ENCODE results near the gene CACNA1F.

DNA sequence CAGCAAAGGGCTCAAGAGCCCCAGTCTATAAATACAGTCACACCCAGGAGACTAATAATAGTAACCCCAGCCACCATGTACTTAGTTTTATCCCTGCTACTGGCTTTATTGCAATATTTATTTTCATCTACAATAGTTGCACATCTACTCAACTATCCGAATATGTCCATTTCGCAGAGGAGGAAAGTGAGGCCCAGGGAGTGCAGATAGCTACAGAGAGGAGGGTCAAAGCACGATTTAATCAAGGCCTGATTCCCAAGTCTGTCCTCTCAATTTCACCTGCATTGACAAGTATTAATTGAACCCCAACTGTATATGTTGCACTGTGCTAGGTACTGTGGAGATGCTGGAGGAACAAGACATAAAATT lies 65.4 kb downstream of the CACNA1F start:
- TF ChIP-seq EZH2 (optimal IDR thresholded peaks at IDR 0.05; ENCODE audit: low read depth, low read length) (no peak), EZH2phosphoT487 (IDR thresholded peaks at IDR 0.05; ENCODE audit: low read length) (no peak)
- TF ChIP-seq, protein P1, sequence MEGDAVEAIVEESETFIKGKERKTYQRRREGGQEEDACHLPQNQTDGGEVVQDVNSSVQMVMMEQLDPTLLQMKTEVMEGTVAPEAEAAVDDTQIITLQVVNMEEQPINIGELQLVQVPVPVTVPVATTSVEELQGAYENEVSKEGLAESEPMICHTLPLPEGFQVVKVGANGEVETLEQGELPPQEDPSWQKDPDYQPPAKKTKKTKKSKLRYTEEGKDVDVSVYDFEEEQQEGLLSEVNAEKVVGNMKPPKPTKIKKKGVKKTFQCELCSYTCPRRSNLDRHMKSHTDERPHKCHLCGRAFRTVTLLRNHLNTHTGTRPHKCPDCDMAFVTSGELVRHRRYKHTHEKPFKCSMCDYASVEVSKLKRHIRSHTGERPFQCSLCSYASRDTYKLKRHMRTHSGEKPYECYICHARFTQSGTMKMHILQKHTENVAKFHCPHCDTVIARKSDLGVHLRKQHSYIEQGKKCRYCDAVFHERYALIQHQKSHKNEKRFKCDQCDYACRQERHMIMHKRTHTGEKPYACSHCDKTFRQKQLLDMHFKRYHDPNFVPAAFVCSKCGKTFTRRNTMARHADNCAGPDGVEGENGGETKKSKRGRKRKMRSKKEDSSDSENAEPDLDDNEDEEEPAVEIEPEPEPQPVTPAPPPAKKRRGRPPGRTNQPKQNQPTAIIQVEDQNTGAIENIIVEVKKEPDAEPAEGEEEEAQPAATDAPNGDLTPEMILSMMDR (IDR thresholded peaks at IDR 0.05; ENCODE audit: low read length) = no peak

Data from MM.1S (cell line).